MM.1S (cell line): ENCODE measurements around the gene BPTF.

Source experiments
- DNase-seq: peaks from one replicate; pipeline ENCODE4 v3.0.0-alpha.2; 2015
- H2AFZ ChIP-seq: fragments of 300-600 bp; sonication (generic); 2 replicates; pipeline ENCODE4 v1.6.0; 2016; ENCODE audit warnings: antibody characterized with exemption, low read length
- H3F3A ChIP-seq: fragments of 300-600 bp; sonication (generic); 2 replicates; pipeline ENCODE4 v1.6.1; 2016; ENCODE audit warnings: mild to moderate bottlenecking, antibody characterized with exemption, low read length, moderate library complexity, mixed read lengths; ENCODE audit not compliant: insufficient read depth
- H3K27ac ChIP-seq: fragments of 300-600 bp; sonication (generic); 2 replicates; pipeline ENCODE4 v1.5.1; 2016; ENCODE audit warnings: mild to moderate bottlenecking, low read length
- H3K27me3 ChIP-seq: fragments of 300-600 bp; sonication (generic); replicated peaks from 2 replicates; pipeline ENCODE4 v1.6.0; 2016; ENCODE audit warnings: low read length; ENCODE audit not compliant: insufficient read depth
- H3K36me3 ChIP-seq: fragments of 300-600 bp; sonication (generic); replicated peaks from 2 replicates; pipeline ENCODE4 v1.6.1; 2016; ENCODE audit warnings: mild to moderate bottlenecking, low read length, mixed read lengths; ENCODE audit not compliant: insufficient read depth
- H3K4me1 ChIP-seq: fragments of 300-600 bp; sonication (generic); 2 replicates; pipeline ENCODE4 v1.6.1; 2016; ENCODE audit warnings: low read length, mixed read lengths
- H3K4me2 ChIP-seq: fragments of 300-600 bp; sonication (generic); 2 replicates; pipeline ENCODE4 v1.6.0; 2016; ENCODE audit warnings: low read depth, low read length
- H3K4me3 ChIP-seq: fragments of 300-600 bp; sonication (generic); 2 replicates; pipeline ENCODE4 v1.5.1; 2016; ENCODE audit warnings: low read length, mixed read lengths
- H3K79me2 ChIP-seq: fragments of 300-600 bp; sonication (generic); 2 replicates; pipeline ENCODE4 v1.6.1; 2016; ENCODE audit warnings: mixed run types, low read length, mixed read lengths
- H3K9ac ChIP-seq: fragments of 300-600 bp; sonication (generic); 2 replicates; pipeline ENCODE4 v1.6.1; 2016; ENCODE audit warnings: low read length, mixed read lengths
- H3K9me2 ChIP-seq: fragments of 300-600 bp; sonication (generic); replicated peaks from 2 replicates; pipeline ENCODE4 v1.6.1; 2016; ENCODE audit warnings: mild to moderate bottlenecking, low read length, mixed read lengths; ENCODE audit not compliant: insufficient read depth
- H3K9me3 ChIP-seq: fragments of 300-600 bp; sonication (generic); replicated peaks from 2 replicates; pipeline ENCODE4 v1.6.1; 2016; ENCODE audit warnings: mild to moderate bottlenecking, low read length, mixed read lengths; ENCODE audit not compliant: insufficient read depth
- H4K20me1 ChIP-seq: fragments of 300-600 bp; sonication (generic); 2 replicates; pipeline ENCODE4 v1.6.1; 2016; ENCODE audit warnings: mild to moderate bottlenecking, low read length, moderate library complexity, mixed read lengths; ENCODE audit not compliant: insufficient read depth
- CTCF ChIP-seq: fragments of 300-600 bp; sonication (generic); IDR thresholded peaks from 2 replicates; pipeline ENCODE4 v1.5.1; 2016; ENCODE audit warnings: antibody characterized with exemption, low read length, mixed read lengths
- EZH2 ChIP-seq: fragments of 300-600 bp; sonication (generic); optimal IDR thresholded peaks from 2 replicates; pipeline ENCODE3; 2017; ENCODE audit warnings: low read depth, mild to moderate bottlenecking, antibody characterized with exemption, low read length, mixed read lengths
- EZH2phosphoT487 ChIP-seq: fragments of 300-600 bp; sonication (generic); IDR thresholded peaks from 2 replicates; pipeline ENCODE4 v1.6.1; 2018; ENCODE audit warnings: antibody characterized with exemption, low read length

BPTF gene

GRCh38 chr17:67998466-67998865 lies 173.2 kb downstream of the BPTF start:
- H4K20me1 ChIP-seq = no peaks in the 10 kb centered on the region
- H3K9me3 ChIP-seq = no peaks in the 10 kb centered on the region
- H3K27ac ChIP-seq = no peak overlapping the region
- H3F3A ChIP-seq = peaks cover 5% of the 10 kb centered on the region; the same call in 1 of the 2 replicates
- no peak overlapping the region for H3K4me2 ChIP-seq
- H3K4me3 ChIP-seq = no peak overlapping the region
- H3K27me3 ChIP-seq = peaks cover 21% of the 10 kb centered on the region
- TF ChIP-seq CTCF (no peak), EZH2 (no peak)
- no peak for DNase-seq
- no peak overlapping the region for H2AFZ ChIP-seq
- H3K9ac ChIP-seq = no peak overlapping the region
- no peaks in the 10 kb centered on the region for H3K4me1 ChIP-seq
- H3K79me2 ChIP-seq = no peaks in the 10 kb centered on the region
- H3K36me3 ChIP-seq = no peaks in the 10 kb centered on the region
- no peaks in the 10 kb centered on the region for H3K9me2 ChIP-seq

GRCh38 chr17:67999291-67999911 lies 174.1 kb downstream of the BPTF start:
- Histone ChIP-seq H3K27ac (no peak overlapping the region), H2AFZ (no peak overlapping the region), H3K4me3 (no peak overlapping the region), H3K36me3 (no peaks in the 10 kb centered on the region), H3K4me2 (no peak overlapping the region), H3F3A (peaks cover 5% of the 10 kb centered on the region; the same call in 1 of the 2 replicates), H3K9ac (no peak overlapping the region), H3K4me1 (no peaks in the 10 kb centered on the region), H3K79me2 (no peaks in the 10 kb centered on the region), H3K9me3 (no peaks in the 10 kb centered on the region), H3K9me2 (no peaks in the 10 kb centered on the region), H4K20me1 (no peaks in the 10 kb centered on the region), H3K27me3 (peaks cover 21% of the 10 kb centered on the region)
- TF ChIP-seq CTCF (no peak), EZH2 (no peak), EZH2phosphoT487 (no peak)
- DNase-seq = no peak

- DNase-seq = no peak
- Histone ChIP-seq H3K9me3 (no peaks in the 10 kb centered on the region), H2AFZ (no peak overlapping the region), H4K20me1 (no peaks in the 10 kb centered on the region), H3K4me2 (no peak overlapping the region), H3K79me2 (no peaks in the 10 kb centered on the region), H3K9ac (no peak overlapping the region), H3F3A (no peaks in the 10 kb centered on the region), H3K27ac (no peak overlapping the region), H3K9me2 (no peaks in the 10 kb centered on the region), H3K4me1 (no peaks in the 10 kb centered on the region), H3K36me3 (no peaks in the 10 kb centered on the region), H3K27me3 (no peaks in the 10 kb centered on the region), H3K4me3 (no peak overlapping the region)
- TF ChIP-seq EZH2phosphoT487 (no peak), CTCF (no peak), EZH2 (no peak)
Observed at GRCh38 chr17:68004201-68004600, 178.9 kb downstream of the BPTF start.
